Loucy (cell line): ENCODE data around the gene MYOZ1.

Source experiments
- CTCF ChIP-seq: fragments of 200-600 bp; sonication (generic); conservative IDR thresholded peaks from 2 replicates; pipeline ENCODE4 v1.5.1; 2014; ENCODE audit warnings: mild to moderate bottlenecking, antibody characterized with exemption, low read length
- EZH2phosphoT487 ChIP-seq: fragments of 200-600 bp; IDR thresholded peaks from 2 replicates; pipeline ENCODE4 v1.6.1; 2018; ENCODE audit warnings: antibody characterized with exemption, mild to moderate bottlenecking, moderate library complexity, borderline replicate concordance

- TF ChIP-seq CTCF (no peak), EZH2phosphoT487 (no peak)
Measured at GRCh38 chr10:73588656-73589055, 52.6 kb downstream of the MYOZ1 start.
